HG03432 (cell line): ENCODE results near the gene CD2.

Source experiments
- ATAC-seq: cut with Tn5 transposase; IDR thresholded peaks from one replicate; pipeline ENCODE4 v1.9.1; 2021; ENCODE audit warnings: mild to moderate bottlenecking, moderate library complexity; ENCODE audit not compliant: unreplicated experiment

CD2 gene

GRCh38 chr1:116754198-116754977 is at the start of gene CD2:
CD2 (plus strand) TSS chr1:116754430; CDS start chr1:116754493, 63 bp downstream.
- ATAC-seq, result no peak

DNA sequence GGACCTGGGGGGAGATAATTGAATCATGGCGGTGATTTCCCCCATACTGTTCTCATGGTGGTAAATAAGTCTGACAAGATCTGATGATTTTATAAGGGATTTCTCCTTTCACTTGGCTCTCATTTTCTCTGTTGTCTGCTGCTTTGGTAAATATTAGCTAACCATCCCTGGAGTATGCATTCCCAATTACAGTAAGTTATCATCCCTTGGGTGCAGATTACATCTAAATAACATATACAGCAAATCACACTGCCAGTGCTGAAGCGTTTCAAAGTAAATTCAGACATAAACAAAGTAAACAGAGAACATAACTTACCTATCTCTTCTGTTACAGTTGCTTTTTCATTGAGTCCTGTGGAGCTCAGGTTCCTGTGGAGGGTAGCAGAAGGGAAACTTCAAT is 48.1 kb upstream of the CD2 start:
- ATAC-seq, result no peak

- ATAC-seq, result no peak
Observed at GRCh38 chr1:116706841-116707240, 47.4 kb upstream of the CD2 start.

- no peak for ATAC-seq
Observed at GRCh38 chr1:116708255-116708900, 45.9 kb upstream of the CD2 start.

DNA sequence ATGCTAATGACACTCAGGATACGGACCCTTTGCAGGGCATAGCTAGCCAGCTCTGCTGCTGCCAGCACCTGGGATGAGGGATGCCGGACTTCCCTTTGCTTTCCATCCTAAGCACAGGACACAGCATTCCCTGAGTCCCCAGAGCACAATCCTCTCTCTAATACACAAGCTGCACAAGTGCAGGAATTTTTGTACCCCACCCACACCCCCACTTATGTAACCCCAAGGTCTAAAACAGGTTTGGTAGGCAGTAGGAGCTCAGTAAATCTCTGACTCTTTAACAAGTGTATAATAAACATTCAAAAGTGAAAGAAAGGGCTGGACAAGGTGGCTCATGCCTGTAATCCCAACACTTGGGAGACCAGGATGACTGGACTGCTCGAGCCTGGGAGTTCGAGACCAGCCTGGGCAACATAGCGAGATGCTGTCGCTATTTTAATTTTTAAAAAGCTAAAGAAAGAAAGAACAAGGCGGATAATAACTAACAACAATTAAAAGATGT is 44.5 kb upstream of the CD2 start:
- ATAC-seq, result no peak

DNA sequence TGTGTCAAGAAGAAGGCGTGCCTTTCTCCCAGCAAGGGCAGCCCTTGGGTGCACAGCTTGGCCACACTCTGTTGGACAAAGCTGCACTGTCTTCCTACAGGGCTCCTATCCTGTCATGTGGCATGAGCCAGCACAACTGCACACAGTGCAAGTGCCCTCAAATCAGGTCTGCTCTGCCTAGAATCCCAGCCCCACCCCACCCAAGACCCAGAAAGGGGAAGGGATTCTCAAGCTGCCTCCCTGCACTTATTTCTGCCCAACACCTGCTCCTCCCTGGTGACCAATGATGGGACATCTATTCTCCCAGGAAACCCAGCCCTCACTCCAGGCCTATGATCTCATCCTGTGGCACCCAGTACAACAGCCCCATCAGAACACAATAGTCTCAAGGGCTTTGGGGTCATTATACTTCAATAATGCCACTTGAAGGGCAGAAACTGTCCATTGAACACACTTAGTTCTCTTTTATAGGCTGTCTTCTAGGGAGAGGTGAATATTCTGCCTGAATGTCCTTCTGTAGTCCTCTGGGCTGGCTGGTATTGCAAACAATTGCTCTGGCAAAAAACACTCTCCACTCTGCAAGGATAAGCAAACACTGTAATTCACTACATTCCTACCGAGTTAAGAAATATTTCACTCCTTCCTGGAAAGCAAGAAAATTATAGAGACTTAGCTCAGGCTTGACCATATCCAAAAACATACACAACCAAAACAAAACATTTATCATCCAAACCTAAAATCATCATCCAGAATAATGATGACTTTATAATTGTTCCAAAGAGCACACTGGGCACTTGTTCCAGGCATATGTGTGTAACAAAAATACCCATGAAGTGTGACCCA is 43.6 kb upstream of the CD2 start:
- no peak for ATAC-seq

DNA sequence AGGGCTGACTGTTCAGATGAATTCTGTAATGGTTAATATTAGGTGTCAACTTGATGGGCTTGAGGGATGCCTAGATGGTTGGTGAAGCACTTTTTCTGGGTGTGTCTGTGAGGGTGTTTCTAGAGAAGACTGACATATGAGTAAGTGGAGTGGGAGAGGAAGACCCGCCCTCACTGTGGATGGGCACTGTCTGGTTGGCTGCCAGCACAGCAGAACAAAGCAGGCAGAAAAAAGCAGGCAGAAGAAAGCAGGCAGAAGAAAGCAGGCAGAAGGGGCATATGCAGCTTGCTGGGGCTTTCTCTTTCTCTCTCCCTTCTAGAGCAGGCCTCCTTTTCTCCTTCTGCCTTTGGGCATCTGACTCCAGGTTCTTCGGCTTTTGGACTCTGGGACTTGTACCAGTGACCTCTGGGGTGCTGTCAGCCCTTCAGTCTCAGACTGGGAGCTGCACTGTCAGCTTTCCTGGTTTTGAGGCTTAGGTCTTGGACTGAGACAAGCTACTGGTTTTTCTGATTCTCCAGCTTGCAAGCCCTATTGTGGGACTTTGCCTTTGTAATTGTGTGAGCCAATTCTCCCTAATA is 42.9 kb upstream of the CD2 start:
- no peak for ATAC-seq

DNA sequence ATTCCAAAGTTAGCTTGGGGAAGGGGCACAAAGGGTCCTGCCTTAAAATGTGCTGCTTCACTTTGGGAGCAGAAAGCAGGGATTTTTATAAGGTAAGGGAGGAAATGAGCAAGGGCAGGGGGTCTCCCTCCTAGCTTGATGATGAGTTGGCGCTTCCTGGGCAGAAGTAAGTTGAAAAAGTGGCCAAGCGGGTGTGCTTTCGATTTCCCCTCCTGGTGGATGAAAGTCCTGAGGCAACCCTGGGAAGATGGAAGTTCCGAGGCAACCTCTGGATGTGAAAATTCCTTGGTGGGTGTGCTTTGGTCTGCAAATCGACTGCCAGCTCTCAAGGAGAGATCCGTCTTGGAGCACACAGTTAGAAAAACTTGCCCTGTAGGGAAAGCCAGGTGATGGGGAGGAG is 41.7 kb upstream of the CD2 start:
- no peak for ATAC-seq

DNA sequence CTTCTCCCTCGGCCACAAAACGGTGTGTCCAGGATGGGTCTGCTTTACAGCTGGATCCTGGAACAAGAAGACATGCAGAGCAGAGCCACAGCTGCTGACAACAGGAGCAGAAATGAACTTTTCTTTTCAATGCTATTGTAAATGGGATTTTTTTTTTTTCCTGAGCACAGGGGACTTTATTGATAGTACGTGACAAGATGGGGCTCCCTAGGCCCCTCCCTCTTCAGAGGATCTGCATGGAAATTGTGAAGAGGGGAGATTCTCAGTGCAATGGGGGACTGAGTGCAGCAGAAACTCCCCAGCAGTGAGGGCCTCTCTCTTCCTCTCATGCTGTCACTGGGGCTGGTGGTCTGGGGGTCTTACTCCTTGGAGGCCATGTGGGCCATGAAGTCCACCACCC is 40.8 kb upstream of the CD2 start:
- ATAC-seq, result no peak

DNA sequence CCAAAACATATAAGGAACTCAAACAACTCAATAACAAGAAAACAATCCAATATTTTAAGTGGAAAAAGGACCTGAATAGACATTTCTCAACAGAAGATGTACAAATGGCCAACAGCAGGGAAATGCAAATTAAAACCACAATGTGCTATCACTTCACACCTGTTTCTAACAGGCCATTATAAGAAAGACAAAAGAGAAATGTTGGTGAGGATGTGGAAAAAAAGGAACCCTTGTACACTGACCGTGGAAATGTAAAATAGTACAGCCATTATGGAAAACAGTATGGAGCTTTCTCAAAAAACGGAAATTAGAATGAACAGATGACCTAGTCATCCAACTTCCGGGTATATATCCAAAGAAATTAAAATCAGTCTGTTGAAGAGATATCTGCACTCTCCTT is 37.8 kb upstream of the CD2 start:
- ATAC-seq, result no peak

DNA sequence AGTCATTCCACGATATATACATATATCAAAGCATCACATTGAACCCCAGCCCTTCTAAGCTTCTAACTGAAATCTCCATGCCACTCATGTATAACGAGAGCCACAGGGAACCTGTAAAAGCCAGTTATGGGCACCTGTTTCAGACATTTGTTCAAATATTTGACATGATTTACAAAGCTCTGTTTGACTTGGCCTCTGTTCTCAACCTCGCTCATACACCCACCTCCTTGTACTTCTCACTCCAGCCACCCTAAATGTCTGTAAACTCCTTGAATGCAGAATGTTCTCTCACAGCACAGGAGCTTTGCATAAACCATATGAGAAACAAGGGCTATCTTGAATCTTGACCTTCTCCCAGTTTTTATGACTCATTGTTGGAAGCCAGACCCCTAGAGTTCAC is 36.9 kb upstream of the CD2 start:
- ATAC-seq, result no peak

DNA sequence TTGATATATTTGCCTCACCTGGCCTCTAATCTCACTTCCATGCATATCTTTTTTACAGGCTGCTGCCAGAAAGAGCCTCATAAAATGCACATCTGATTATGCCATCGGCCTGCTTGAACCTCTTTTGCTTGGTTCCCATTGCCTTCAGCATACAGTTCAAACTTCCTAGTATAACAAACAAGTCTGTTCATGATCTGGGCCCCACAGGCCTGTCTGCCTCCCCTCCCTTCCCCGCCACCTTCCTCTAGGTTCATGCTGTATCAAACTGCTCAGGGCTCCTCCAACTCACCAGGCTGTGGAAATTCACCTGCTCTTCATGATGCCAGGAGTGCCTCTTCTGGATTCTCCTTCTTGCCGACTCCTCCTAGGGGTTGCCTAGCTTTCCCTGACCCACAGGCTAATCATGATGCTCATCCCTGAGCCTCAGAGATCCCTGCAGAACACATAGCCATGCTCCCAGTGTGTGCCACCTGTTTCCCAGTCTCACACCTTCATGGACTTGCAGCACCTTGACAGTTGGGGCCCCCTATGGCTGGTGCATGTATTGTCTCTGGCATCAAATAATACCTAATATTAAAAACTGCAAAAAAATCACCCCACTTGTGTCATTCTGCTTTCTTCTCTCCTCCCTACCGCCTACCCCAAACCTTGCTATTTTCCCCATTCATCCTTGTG is 33.7 kb upstream of the CD2 start:
- no peak for ATAC-seq

DNA sequence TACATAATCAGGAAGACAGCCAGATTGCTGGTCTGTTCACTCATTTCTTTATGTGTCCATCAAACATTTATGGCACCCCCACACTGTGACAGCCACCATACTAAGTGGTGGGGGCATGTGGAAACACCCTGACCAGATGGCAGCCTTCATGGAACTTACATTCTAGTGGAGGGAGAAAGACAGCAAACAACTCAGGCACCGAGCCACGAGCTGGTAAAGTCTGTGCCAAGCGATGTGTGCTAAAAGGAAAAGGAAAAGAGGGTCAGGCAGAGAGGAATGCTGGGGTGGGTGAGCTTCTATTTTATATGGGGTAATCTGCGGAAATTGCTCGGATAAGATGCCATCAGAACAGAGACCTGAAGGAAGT is 33.2 kb upstream of the CD2 start:
- no peak for ATAC-seq

- ATAC-seq, result no peak
Observed at GRCh38 chr1:116721451-116722007, 32.7 kb upstream of the CD2 start.

- ATAC-seq, result no peak
Observed at GRCh38 chr1:116722016-116722838, 32.0 kb upstream of the CD2 start.

- ATAC-seq, result no peak
Observed at GRCh38 chr1:116724765-116725375, 29.4 kb upstream of the CD2 start.

DNA sequence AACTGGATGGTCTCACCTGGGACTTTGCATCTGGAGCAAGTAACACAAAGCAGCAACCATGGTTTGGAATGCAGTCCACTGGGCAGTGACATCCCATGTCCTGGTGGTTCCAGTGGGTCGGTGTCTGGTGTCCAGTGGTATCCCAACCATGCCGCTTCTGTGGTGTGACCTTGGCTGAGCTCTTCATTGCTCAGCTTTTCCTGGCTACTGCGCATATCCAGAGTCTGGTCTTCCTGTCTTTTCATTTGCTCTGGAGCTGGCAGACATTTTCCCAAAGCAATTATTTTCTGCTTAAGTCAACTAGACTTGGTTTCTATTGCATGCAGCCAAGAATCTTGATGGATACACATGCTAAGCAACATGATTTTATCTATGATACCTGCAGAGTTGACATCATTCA is 28.4 kb upstream of the CD2 start:
- ATAC-seq, result no peak

GRCh38 chr1:116726872-116727820 is 27.1 kb upstream of the CD2 start:
- ATAC-seq, result no peak
